Urinary bladder (tissue), 4 donors: ENCODE data around the gene ZSCAN2. TPM values are rescaled to one million over a fixed set of nuclear protein-coding genes. Genes with fewer than 3 reads are reported as not detected.
"Not testable (repeated sequence)": the region's sequence is repeated elsewhere in the genome, so short reads cannot be mapped to it uniquely, and the experiment has no call there.

Experiments
- DNase-seq: peaks from one replicate; pipeline ENCODE4 v3.0.0-alpha.2; 2015; ENCODE audit errors: extremely low spot score
- H3K27ac ChIP-seq: one replicate; pipeline ENCODE4 v1.5.1; 2013; ENCODE audit warnings: low read depth, mild to moderate bottlenecking, moderate library complexity
- H3K36me3 ChIP-seq: one replicate; pipeline ENCODE4 v1.6.1; 2013; ENCODE audit warnings: mild to moderate bottlenecking, moderate library complexity; ENCODE audit not compliant: insufficient read depth
- H3K4me1 ChIP-seq: one replicate; pipeline ENCODE4 v1.6.1; 2013; ENCODE audit warnings: mild to moderate bottlenecking, moderate library complexity; ENCODE audit not compliant: insufficient read depth
- H3K4me3 ChIP-seq: one replicate; pipeline ENCODE4 v1.5.1; 2013; ENCODE audit warnings: low read depth, low read length
- WGBS: extraction: QIAGEN DNeasy Blood & Tissue Kit; methylation state at CpG from one replicate; pipeline ENCODE4 v1.1.7; 2013; 5-methylcytosine and 5-hydroxymethylcytosine counted together
- polyA plus RNA-seq: library from polyadenylated mRNA; stranded (reverse); fragments of 200-250 nt; gene quantifications from one replicate; pipeline ENCODE4 v1.2.3, GENCODE V29; 2013
- total RNA-seq: library from RNA; depleted of rRNA; stranded (reverse); fragments of >200 nt; gene quantifications from one replicate; pipeline ENCODE4 v1.2.3, GENCODE V29; 2014
- donor health status: healthy with polysubstance abuse.
- donor health status: healthy.

ZSCAN2 gene
- total RNA-seq = 11.7 TPM
- 6.6 TPM for polyA plus RNA-seq

DNA sequence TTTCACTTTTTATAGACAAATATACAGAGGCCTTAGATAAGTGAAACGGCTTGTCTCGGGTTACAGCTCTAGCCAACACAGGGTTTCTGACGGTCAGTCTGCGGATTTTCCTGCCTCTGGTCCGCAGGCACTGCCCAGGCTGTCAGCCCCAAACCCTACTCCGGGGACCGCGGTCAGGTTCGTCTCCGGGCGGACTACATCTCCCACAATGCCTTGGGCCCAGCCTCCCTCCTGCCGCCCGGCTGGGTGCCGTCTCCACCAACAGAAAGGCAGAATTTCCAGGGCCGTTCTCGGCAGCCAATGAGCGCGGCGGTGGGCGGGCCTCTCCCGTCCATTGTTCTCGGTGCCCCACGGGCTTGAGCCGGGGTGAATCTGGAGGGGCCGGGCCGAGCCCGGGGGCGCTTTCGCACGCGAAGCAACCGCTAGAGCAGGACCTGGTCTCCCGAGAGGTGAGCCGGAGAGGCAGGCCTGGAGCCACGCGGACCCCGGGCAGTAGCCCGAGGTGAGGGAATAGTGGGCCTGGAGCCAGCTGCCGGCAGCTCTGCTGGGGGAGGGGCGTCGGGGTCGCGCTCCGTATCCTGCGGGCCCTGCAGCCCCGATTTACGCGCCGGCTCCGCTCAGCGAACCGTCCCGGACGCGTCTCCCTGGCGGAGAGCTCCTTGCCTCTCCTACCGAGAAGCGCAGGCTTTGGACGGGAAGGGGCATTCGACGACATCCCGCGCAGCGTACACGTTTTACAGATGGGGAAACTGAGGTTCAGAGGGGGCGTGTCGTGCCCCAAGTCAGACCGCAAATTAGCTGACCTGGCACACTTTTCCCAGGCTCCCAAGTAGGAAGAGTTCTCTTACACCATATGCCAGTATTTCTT, at the start of gene ZSCAN2:
Gene ZSCAN2 (plus strand): TSS at position 323 of the 868 bp plus-strand sequence. CDS start 2,919 bp downstream, outside the sequence.
- under 1% methylated on average over 68 of the region's 68 CpGs for WGBS

GRCh38 chr15:84551624-84552023, 49.2 kb upstream of the ZSCAN2 start:
- not testable (repeated sequence) for H3K27ac ChIP-seq, DNase-seq
- WGBS = 98% methylated on average over 2 of the region's 2 CpGs

More for the DNA sequence above, at the start of gene ZSCAN2:
- H3K36me3 ChIP-seq = no peaks in the 10 kb centered on the region
- no peak within 1 kb of the TSS for H3K27ac ChIP-seq
- DNase-seq = peak; percentile 87
- peaks cover 2% of the 10 kb centered on the region for H3K4me1 ChIP-seq
- H3K4me3 ChIP-seq = peak within 1 kb of the TSS; percentile 81

GRCh38 chr15:84552896-84553295, 47.9 kb upstream of the ZSCAN2 start:
- Histone ChIP-seq H3K4me1 (no peaks in the 10 kb centered on the region), H3K4me3 (no peak overlapping the region), H3K27ac (no peak overlapping the region), H3K36me3 (peaks cover 5% of the 10 kb centered on the region)
- DNase-seq = no peak
- WGBS = 98% methylated on average over 1 of the region's 1 CpG

More at GRCh38 chr15:84551624-84552023, 49.2 kb upstream of the ZSCAN2 start:
- not testable (repeated sequence) for H3K36me3 ChIP-seq, H3K4me1 ChIP-seq, H3K4me3 ChIP-seq

DNA sequence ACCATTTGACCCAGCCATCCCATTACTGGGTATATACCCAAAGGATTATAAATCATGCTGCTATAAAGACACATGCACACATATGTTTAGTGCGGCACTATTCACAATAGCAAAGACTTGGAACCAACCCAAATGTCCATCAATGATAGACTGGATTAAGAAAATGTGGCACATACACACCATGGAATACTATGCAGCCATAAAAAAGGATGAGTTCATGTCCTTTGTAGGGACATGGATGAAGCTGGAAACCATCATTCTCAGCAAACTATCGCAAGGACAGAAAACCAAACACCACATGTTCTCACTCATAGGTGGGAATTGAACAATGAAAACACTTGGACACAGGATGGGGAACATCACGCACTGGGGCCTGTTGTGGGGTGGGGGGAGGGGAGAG, 44.1 kb upstream of the ZSCAN2 start:
- H3K27ac ChIP-seq, H3K36me3 ChIP-seq, H3K4me3 ChIP-seq, DNase-seq, H3K4me1 ChIP-seq: not testable (repeated sequence)
- WGBS = 96% methylated on average over 3 of the region's 3 CpGs

GRCh38 chr15:84568021-84568420, 32.8 kb upstream of the ZSCAN2 start:
- H3K4me1 ChIP-seq, H3K4me3 ChIP-seq, H3K36me3 ChIP-seq, H3K27ac ChIP-seq, DNase-seq: not testable (repeated sequence)
- WGBS = 92% methylated on average over 6 of the region's 6 CpGs

GRCh38 chr15:84570164-84570735, 30.6 kb upstream of the ZSCAN2 start:
- H3K36me3 ChIP-seq = no peaks in the 10 kb centered on the region
- no peak for DNase-seq
- H3K27ac ChIP-seq = peak overlapping the region; percentile 92
- whole genome bisulfite sequencing = under 1% methylated on average over 51 of the region's 52 CpGs
- peak overlapping the region; percentile 52 for H3K4me3 ChIP-seq
- H3K4me1 ChIP-seq = no peaks in the 10 kb centered on the region

DNA sequence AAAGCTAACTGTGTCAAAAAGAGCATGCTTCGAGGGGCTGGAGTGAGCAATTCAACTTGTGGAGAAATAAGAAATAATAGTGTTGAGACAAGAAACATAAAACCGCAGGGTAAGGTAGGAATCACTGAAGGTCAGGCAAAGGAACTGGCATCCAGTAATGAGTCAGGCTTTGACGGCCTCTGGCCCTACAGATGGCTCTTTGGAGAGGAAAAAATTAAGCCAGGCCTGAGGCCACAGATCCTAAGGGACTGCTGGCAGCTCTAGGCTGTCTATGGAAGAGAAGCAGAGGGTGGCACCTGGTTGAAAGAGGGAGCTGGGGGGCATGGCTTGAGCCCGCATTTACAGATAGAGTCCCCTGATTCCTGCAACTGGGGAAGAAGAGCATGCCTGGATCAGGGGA, 28.6 kb upstream of the ZSCAN2 start:
- no peak overlapping the region for H3K27ac ChIP-seq
- no peaks in the 10 kb centered on the region for H3K4me1 ChIP-seq
- DNase-seq = no peak
- no peaks in the 10 kb centered on the region for H3K36me3 ChIP-seq
- WGBS = 92% methylated on average over 4 of the region's 4 CpGs
- H3K4me3 ChIP-seq = no peak overlapping the region

GRCh38 chr15:84575493-84575892, 25.3 kb upstream of the ZSCAN2 start:
- Histone ChIP-seq H3K36me3 (no peaks in the 10 kb centered on the region), H3K27ac (no peak overlapping the region), H3K4me3 (no peak overlapping the region), H3K4me1 (peaks cover 1% of the 10 kb centered on the region)
- no peak for DNase-seq
- 82% methylated on average over 4 of the region's 4 CpGs for WGBS

DNA sequence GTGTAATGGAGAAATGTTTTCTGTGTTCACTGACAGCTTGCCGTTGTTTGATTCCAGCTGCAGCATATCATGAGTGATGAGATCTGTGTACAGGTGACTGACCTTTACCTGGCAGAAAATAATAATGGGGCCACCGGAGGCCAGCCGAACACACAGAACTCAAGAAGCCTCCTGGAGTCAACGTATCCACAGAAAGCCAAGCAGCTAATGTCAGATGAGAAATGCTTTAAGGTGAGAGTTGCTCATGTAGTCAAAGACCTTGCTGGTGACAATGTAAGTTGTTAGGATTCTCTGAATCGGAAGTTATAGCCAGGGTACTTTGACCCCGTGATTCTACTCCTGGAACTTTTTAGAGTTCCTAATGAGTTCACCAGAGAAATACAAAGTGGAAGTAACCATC, 22.9 kb upstream of the ZSCAN2 start:
- H3K4me1 ChIP-seq, H3K36me3 ChIP-seq, DNase-seq, H3K4me3 ChIP-seq, H3K27ac ChIP-seq: not testable (repeated sequence)
- 88% methylated on average over 6 of the region's 6 CpGs for WGBS

GRCh38 chr15:84579261-84579721, 21.5 kb upstream of the ZSCAN2 start:
- 55% methylated on average over 7 of the region's 7 CpGs for WGBS
- H3K36me3 ChIP-seq, H3K4me1 ChIP-seq, H3K27ac ChIP-seq, H3K4me3 ChIP-seq: not testable (repeated sequence)
- peak; percentile 20 for DNase-seq

DNA sequence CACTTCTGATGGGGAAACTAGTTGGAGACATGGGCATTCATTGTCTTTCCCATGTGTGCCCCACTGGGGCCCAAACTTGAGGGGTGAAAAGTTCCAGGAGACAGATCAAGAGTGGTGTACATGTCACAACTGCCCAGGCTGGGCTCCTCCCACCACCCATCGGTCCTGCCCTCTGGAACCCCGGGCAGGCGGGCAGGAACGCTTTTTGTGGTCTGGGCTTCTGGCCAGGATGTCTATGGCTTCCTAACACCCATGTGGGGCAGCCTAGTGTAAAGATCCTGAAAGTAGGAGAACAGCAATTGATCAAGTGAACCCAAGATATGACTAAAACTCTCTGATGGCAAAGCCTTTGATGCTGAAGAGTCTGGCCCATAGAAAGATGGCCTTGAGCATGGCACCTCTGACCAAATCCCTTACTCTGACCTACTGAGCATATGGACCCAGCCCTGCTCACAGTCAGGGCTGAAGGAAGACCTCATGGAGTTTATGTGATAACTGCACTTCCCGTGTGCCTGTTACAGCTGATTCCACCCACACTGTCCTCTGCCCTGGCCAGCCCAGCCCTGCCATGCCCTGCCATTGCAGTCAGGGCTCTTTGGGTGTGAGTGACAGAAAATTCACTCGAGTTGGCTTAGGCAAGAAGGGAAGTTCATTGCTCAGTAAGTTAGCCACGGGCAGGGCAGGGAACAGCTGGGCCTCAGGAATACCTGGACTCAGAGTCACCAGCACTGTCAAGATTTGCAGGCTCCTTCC, 19.0 kb upstream of the ZSCAN2 start:
- WGBS = 68% methylated on average over 6 of the region's 7 CpGs
- H3K27ac ChIP-seq, H3K4me1 ChIP-seq, DNase-seq, H3K36me3 ChIP-seq, H3K4me3 ChIP-seq: not testable (repeated sequence)

GRCh38 chr15:84582583-84583157, 18.1 kb upstream of the ZSCAN2 start:
- Histone ChIP-seq H3K27ac (no peak overlapping the region), H3K4me3 (no peak overlapping the region), H3K4me1 (peaks cover 1% of the 10 kb centered on the region), H3K36me3 (no peaks in the 10 kb centered on the region)
- DNase-seq = no peak
- 94% methylated on average over 2 of the region's 2 CpGs for WGBS

DNA sequence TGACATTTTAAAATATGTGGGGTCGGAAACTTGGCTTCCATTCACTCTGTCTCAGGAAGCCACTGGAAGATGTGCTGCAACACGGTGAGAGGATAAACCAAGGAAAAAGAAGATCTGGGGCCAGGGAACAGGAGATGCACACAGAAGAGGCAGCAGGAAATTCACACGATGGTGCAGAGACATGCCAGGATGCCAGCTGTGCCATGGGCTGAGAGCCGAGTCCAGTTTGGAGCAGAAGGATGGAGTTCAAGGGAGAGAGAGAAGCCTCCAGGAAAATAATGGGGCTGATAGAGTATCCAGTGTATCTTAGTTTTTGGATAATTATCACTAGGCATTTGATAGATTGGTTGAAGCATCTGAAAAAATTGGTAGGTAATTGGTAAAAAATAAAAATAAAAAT, 16.9 kb upstream of the ZSCAN2 start:
- not testable (repeated sequence) for H3K36me3 ChIP-seq, DNase-seq, H3K4me1 ChIP-seq, H3K4me3 ChIP-seq, H3K27ac ChIP-seq
- WGBS = 49% methylated on average over 4 of the region's 4 CpGs
